D721Med (cell line): Measurements from ENCODE around the gene RAB25.
"Not testable (repeated sequence)": the region's sequence is repeated elsewhere in the genome, so short reads cannot be mapped to it uniquely, and the experiment has no call there.

ENCODE experiments used
- DNase-seq: peaks from one replicate; pipeline ENCODE4 v3.0.0; 2011; ENCODE audit warnings: low spot score; ENCODE audit not compliant: insufficient read length
- FAIRE-seq: peaks from 2 replicates; lab custom pipeline; 2011; peaks lifted over from hg19 to GRCh38; lab: Jason Lieb, UNC
- CTCF ChIP-seq: IDR thresholded peaks from 2 replicates; pipeline ENCODE4 v1.5.1; 2012; ENCODE audit warnings: mild to moderate bottlenecking, control low read depth; ENCODE audit not compliant: insufficient read depth; ENCODE audit errors: missing control alignments

Gene RAB25

GRCh38 chr1:156069490-156070455 is 8.8 kb downstream of the RAB25 start:
- DNase-seq = no peak
- TF ChIP-seq CTCF = no peak
- no peak for FAIRE-seq

- no peak for DNase-seq
- FAIRE-seq = no peak
- no peak for TF ChIP-seq CTCF
These were observed 9.6 kb downstream of the RAB25 start for GRCh38 chr1:156070548-156070947.

GRCh38 chr1:156071332-156071816 is 10.4 kb downstream of the RAB25 start:
- not testable (repeated sequence) for DNase-seq

GRCh38 chr1:156072251-156072650 is 11.3 kb downstream of the RAB25 start:
- DNase-seq (no peak), FAIRE-seq (no peak)
- TF ChIP-seq CTCF = no peak

More at GRCh38 chr1:156071332-156071816, 10.4 kb downstream of the RAB25 start:
- not testable (repeated sequence) for FAIRE-seq

GRCh38 chr1:156073110-156073687 is 12.2 kb downstream of the RAB25 start:
- FAIRE-seq (no peak), DNase-seq (no peak)
- no peak for TF ChIP-seq CTCF

GRCh38 chr1:156073740-156074139 is 12.8 kb downstream of the RAB25 start:
- DNase-seq (peak; percentile 87), FAIRE-seq (no peak)
- TF ChIP-seq CTCF = no peak

- no peak for FAIRE-seq
- DNase-seq = no peak
These were observed 13.7 kb downstream of the RAB25 start for GRCh38 chr1:156074661-156075060.

More at GRCh38 chr1:156074661-156075060, 13.7 kb downstream of the RAB25 start:
- no peak for TF ChIP-seq CTCF
